ENCODE data around the gene ORM1.
"Not testable (repeated sequence)": the region's sequence is repeated elsewhere in the genome, so short reads cannot be mapped to it uniquely, and the experiment has no call there.

Gene ORM1

GRCh38 chr9:114325684-114326254 lies 2.9 kb downstream of the ORM1 start:
- not testable (repeated sequence) for DNase-seq

GRCh38 chr9:114327749-114328148 lies 4.9 kb downstream of the ORM1 start:
- no peak for DNase-seq

GRCh38 chr9:114328357-114328820 lies 5.5 kb downstream of the ORM1 start:
- not testable (repeated sequence) for DNase-seq

- not testable (repeated sequence) for DNase-seq
These were observed 6.2 kb downstream of the ORM1 start for GRCh38 chr9:114328937-114329624.

- DNase-seq, result not testable (repeated sequence)
These were observed 6.7 kb downstream of the ORM1 start, which contains the start of gene ORM2 for GRCh38 chr9:114329625-114330022. Gene ORM2, plus strand, starts transcription at chr9:114329869. Its CDS starts 36 bp downstream, at chr9:114329905.

GRCh38 chr9:114330636-114331035 lies 7.7 kb downstream of the ORM1 start:
- no peak for DNase-seq

GRCh38 chr9:114331229-114332195 lies 8.6 kb downstream of the ORM1 start:
- DNase-seq, result not testable (repeated sequence)

- not testable (repeated sequence) for DNase-seq
These were observed 9.7 kb downstream of the ORM1 start for GRCh38 chr9:114332474-114333040.

GRCh38 chr9:114333718-114334117 lies 10.8 kb downstream of the ORM1 start:
- not testable (repeated sequence) for DNase-seq

GRCh38 chr9:114334490-114334889 lies 11.6 kb downstream of the ORM1 start:
- no peak for DNase-seq

- no peak for DNase-seq
These were observed 12.8 kb downstream of the ORM1 start for GRCh38 chr9:114335745-114336144.

- DNase-seq, result no peak
These were observed 13.3 kb downstream of the ORM1 start for GRCh38 chr9:114336157-114336556.

- DNase-seq, result no peak
These were observed 13.9 kb downstream of the ORM1 start for GRCh38 chr9:114336699-114337395.

- no peak for DNase-seq
These were observed 15.3 kb downstream of the ORM1 start for GRCh38 chr9:114338187-114338586.

- DNase-seq, result peak; percentile 68 to 76
These were observed 16.4 kb downstream of the ORM1 start for GRCh38 chr9:114339130-114339908.

- DNase-seq, result no peak
These were observed 18.4 kb downstream of the ORM1 start for GRCh38 chr9:114341152-114341830.

GRCh38 chr9:114341991-114342390 lies 19.1 kb downstream of the ORM1 start:
- no peak for DNase-seq

GRCh38 chr9:114342755-114343440 lies 20.0 kb downstream of the ORM1 start:
- DNase-seq, result no peak

GRCh38 chr9:114343471-114344187 lies 20.7 kb downstream of the ORM1 start:
- DNase-seq, result no peak

- DNase-seq, result no peak
These were observed 21.3 kb downstream of the ORM1 start for GRCh38 chr9:114344188-114344566.

Data from activated T-cell treated with anti-CD3 and anti-CD28 coated beads, Interleukin-2, amount 50 U/mL, for 48 hours (primary cell).